ENCODE data around the gene GSC2. TPM values are rescaled to one million over a fixed set of nuclear protein-coding genes. Genes with fewer than 3 reads are reported as not detected.

The GSC2 gene
- total RNA-seq (2012; rRNA removed): not detected in 2 replicates
- polyA plus RNA-seq (2012; rRNA removed): not detected in 2 replicates
- polyA plus RNA-seq (2012; cell fraction: cytosol; rRNA removed): not detected in 2 replicates
- polyA plus RNA-seq (2012; cell fraction: nucleus; rRNA removed; ENCODE audit: low replicate concordance): not detected in 2 replicates
- not detected for Bru-seq, nascent RNA
- not detected for BruChase-seq, experiment 1, labeled RNA remaining after a 6-hour chase
- not detected for BruChase-seq, experiment 2, labeled RNA remaining after a 2-hour chase
- long read RNA-seq: 0 reads

- no peak within 1 kb of the TSS for H3K27ac ChIP-seq (ENCODE audit: insufficient read depth, low read length)
- H4K20me1 ChIP-seq (ENCODE audit: insufficient read depth, low read length): no peaks in the 10 kb centered on the region
- no peak within 1 kb of the TSS for H2BK20ac ChIP-seq (ENCODE audit: low read depth, low read length)
- no peak for DNase-seq
- CTCF ChIA-PET: no interaction called here
- no peak within 1 kb of the TSS for H2BK15ac ChIP-seq (ENCODE audit: low read depth, low read length)
- TF ChIP-seq CTCF (conservative IDR thresholded peaks at IDR 0.05; ENCODE audit: low read depth, low read length) (no peak), MAFK (IDR thresholded peaks at IDR 0.05; ENCODE audit: low read depth, low read length) (no peak), ELK1 (IDR thresholded peaks at IDR 0.05; ENCODE audit: borderline replicate concordance, low read depth, low read length) (no peak), NFE2L2 (IDR thresholded peaks at IDR 0.05; ENCODE audit: low read depth, low read length) (no peak), USF2 (IDR thresholded peaks at IDR 0.05; ENCODE audit: low read depth, low read length) (no peak), RAD21 (IDR thresholded peaks at IDR 0.05; ENCODE audit: low read length) (no peak), RCOR1 (IDR thresholded peaks at IDR 0.05; ENCODE audit: insufficient replicate concordance, low read length) (no peak), MAZ (IDR thresholded peaks at IDR 0.05; ENCODE audit: borderline replicate concordance, low read depth, low read length) (no peak), MXI1 (IDR thresholded peaks at IDR 0.05; ENCODE audit: borderline replicate concordance, low read depth, low read length) (no peak), BHLHE40 (IDR thresholded peaks at IDR 0.05; ENCODE audit: low read depth, low read length) (no peak), RFX5 (IDR thresholded peaks at IDR 0.05; ENCODE audit: low read depth, low read length) (no peak), FOS (IDR thresholded peaks at IDR 0.05; ENCODE audit: low read depth, low read length) (no peak), POLR2A (IDR thresholded peaks at IDR 0.05; ENCODE audit: low read depth, low read length) (no peak), SMC3 (IDR thresholded peaks at IDR 0.05; ENCODE audit: low read depth, low read length) (no peak), CEBPB (IDR thresholded peaks at IDR 0.05; ENCODE audit: low read depth, low read length) (no peak), CHD1 (IDR thresholded peaks at IDR 0.05; ENCODE audit: low read depth, low read length) (no peak)
- no peak within 1 kb of the TSS for H2AK5ac ChIP-seq (ENCODE audit: low read depth, low read length)
- H2AFZ ChIP-seq (replicated peaks; ENCODE audit: low read length, poor library complexity): peak within 1 kb of the TSS; percentile 58
- H3K9me3 ChIP-seq (ENCODE audit: control insufficient read depth, insufficient read depth, low read length): peaks cover 5% of the 10 kb centered on the region; the same call in 1 of the 2 replicates
- no peak within 1 kb of the TSS for H3K4me2 ChIP-seq (ENCODE audit: low read depth, low read length)
- H3K4me3 ChIP-seq (ENCODE audit: insufficient read depth, low read depth, low read length): no peak within 1 kb of the TSS
- H3K9me1 ChIP-seq (ENCODE audit: insufficient read depth, low read length): no peaks in the 10 kb centered on the region; the same call in 1 of the 2 replicates
- dilution Hi-C loops (cut with HindIII; ENCODE audit: low sequenced_read_pairs, unreplicated experiment) (no loop called here), in situ Hi-C loops (cut with MboI; ENCODE audit: low sequenced_read_pairs) (no loop called here), intact Hi-C loops (cut with micrococcal nuclease) (no loop called here)
- no peak within 1 kb of the TSS for H3K18ac ChIP-seq (ENCODE audit: low read depth, low read length)
- ATAC-seq (ENCODE audit: low read depth): no peak
- no TSS peak for BruUV-seq (replicated peaks)
- no peaks in the 10 kb centered on the region for H3K4me1 ChIP-seq (ENCODE audit: control insufficient read depth, insufficient read depth, low read length)
- no peak within 1 kb of the TSS for H3K14ac ChIP-seq (replicated peaks; ENCODE audit: low read depth, low read length)
- H3K56ac ChIP-seq (ENCODE audit: extremely low read depth, insufficient read depth, low read length): no peak within 1 kb of the TSS
- no peak within 1 kb of the TSS for H2BK5ac ChIP-seq (ENCODE audit: low read depth, low read length, poor library complexity, severe bottlenecking)
- H3K9ac ChIP-seq (ENCODE audit: low read depth, low read length): no peak within 1 kb of the TSS
- H4K91ac ChIP-seq (ENCODE audit: insufficient read depth, low read depth, low read length): no peak within 1 kb of the TSS
- POLR2A ChIA-PET (ENCODE audit: unreplicated experiment): no interaction called here
- H3K27me3 ChIP-seq (ENCODE audit: control insufficient read depth, insufficient read depth, low read length): peaks cover 56% of the 10 kb centered on the region
- 6% methylated on average over 33 of the region's 59 CpGs; no CpG with 5 or more reads in 1 of the 2 experiments for WGBS, 2 experiments (ENCODE audit: extremely low coverage in 2 of 2, insufficient read length in 1 of 2)
- H3K36me3 ChIP-seq (ENCODE audit: control insufficient read depth, insufficient read depth, low read length): no peaks in the 10 kb centered on the region
- H2BK120ac ChIP-seq (ENCODE audit: low read depth, low read length): no peak within 1 kb of the TSS
- no peak within 1 kb of the TSS for H4K5ac ChIP-seq (ENCODE audit: low read depth, low read length)
- H4K8ac ChIP-seq (ENCODE audit: low read depth in 2 of 2, low read length in 2 of 2): no peak within 1 kb of the TSS
- no peaks in the 10 kb centered on the region for H3K79me1 ChIP-seq (ENCODE audit: low read depth in 1 of 2, low read length in 2 of 2)
- H2AK9ac ChIP-seq (replicated peaks; ENCODE audit: low read depth, low read length, poor library complexity): no peak within 1 kb of the TSS
- no peak within 1 kb of the TSS for H3K23ac ChIP-seq (ENCODE audit: low read depth, low read length)
- H3K4ac ChIP-seq (ENCODE audit: low read depth, low read length): no peak within 1 kb of the TSS
Measured at GRCh38 chr22:19149991-19150390, at the start of gene GSC2. Gene GSC2, minus strand, starts transcription at chr22:19150292. Its CDS starts 9 bp downstream, at chr22:19150283.

Data from IMR-90 (cell line).